HG03342 (cell line): ENCODE results near the gene SLC22A13.

Source experiments
- ATAC-seq: cut with Tn5 transposase; IDR thresholded peaks from one replicate; pipeline ENCODE4 v1.9.1; 2021; ENCODE audit warnings: mild to moderate bottlenecking, moderate library complexity; ENCODE audit not compliant: unreplicated experiment

SLC22A13 gene

DNA sequence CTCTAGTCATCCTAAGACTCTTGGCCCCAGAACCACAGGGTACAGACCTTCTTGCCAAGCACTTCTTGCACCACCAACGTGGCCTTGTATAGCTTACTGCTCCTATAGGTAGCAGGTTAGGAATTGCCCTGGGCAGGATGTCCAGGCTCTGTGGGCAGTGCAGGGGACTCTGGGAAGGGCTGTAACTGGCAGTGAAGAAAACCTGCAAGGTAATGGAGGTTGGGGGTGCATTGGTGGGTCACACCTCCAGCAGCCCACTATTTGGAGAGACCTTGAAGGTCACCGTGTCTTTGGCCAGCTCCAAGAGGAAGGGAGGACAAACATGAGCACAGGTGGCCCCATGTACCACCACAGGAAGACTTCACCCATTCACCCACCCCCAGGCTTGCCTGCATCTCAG, 59.6 kb downstream of the SLC22A13 start:
- ATAC-seq = no peak

GRCh38 chr3:38327335-38328009, 61.9 kb downstream of the SLC22A13 start:
- ATAC-seq = no peak
